GM18861 (cell line): Measurements from ENCODE around the gene PNPLA7.
"Not testable (repeated sequence)": the region's sequence is repeated elsewhere in the genome, so short reads cannot be mapped to it uniquely, and the experiment has no call there.

Experiments used
- ATAC-seq: cut with Tn5 transposase; IDR thresholded peaks from one replicate; pipeline ENCODE4 v1.9.1; 2021; ENCODE audit not compliant: unreplicated experiment

The PNPLA7 gene

GRCh38 chr9:137543237-137543963, 6.8 kb downstream of the PNPLA7 start:
- no peak for ATAC-seq

- ATAC-seq = no peak
These were observed 7.7 kb downstream of the PNPLA7 start for GRCh38 chr9:137542486-137542885.

GRCh38 chr9:137540536-137540935, 9.7 kb downstream of the PNPLA7 start:
- no peak for ATAC-seq

GRCh38 chr9:137538058-137538457, 12.1 kb downstream of the PNPLA7 start:
- ATAC-seq = no peak

- not testable (repeated sequence) for ATAC-seq
These were observed 13.5 kb downstream of the PNPLA7 start for GRCh38 chr9:137536594-137537131.

GRCh38 chr9:137535120-137535428, 15.1 kb downstream of the PNPLA7 start:
- ATAC-seq = no peak

GRCh38 chr9:137534256-137535119, 15.7 kb downstream of the PNPLA7 start:
- ATAC-seq = no peak

GRCh38 chr9:137532891-137533468, 17.2 kb downstream of the PNPLA7 start:
- ATAC-seq = not testable (repeated sequence)

- no peak for ATAC-seq
These were observed 19.0 kb downstream of the PNPLA7 start for GRCh38 chr9:137531099-137531765.

GRCh38 chr9:137530331-137530730, 19.9 kb downstream of the PNPLA7 start:
- no peak for ATAC-seq

- ATAC-seq = no peak
These were observed 25.3 kb downstream of the PNPLA7 start for GRCh38 chr9:137524981-137525317.

GRCh38 chr9:137524161-137524980, 25.8 kb downstream of the PNPLA7 start:
- ATAC-seq = no peak

- no peak for ATAC-seq
These were observed 27.3 kb downstream of the PNPLA7 start for GRCh38 chr9:137522746-137523455.

GRCh38 chr9:137521405-137521985, 28.7 kb downstream of the PNPLA7 start:
- no peak for ATAC-seq

GRCh38 chr9:137520614-137521404, 29.4 kb downstream of the PNPLA7 start:
- ATAC-seq = no peak

GRCh38 chr9:137519553-137519952, 30.6 kb downstream of the PNPLA7 start:
- no peak for ATAC-seq

- not testable (repeated sequence) for ATAC-seq
These were observed 31.3 kb downstream of the PNPLA7 start for GRCh38 chr9:137518661-137519459.
